Uterus (tissue), 4 donors: ENCODE measurements around the gene LRCH4. TPM values are rescaled to one million over a fixed set of nuclear protein-coding genes. Genes with fewer than 3 reads are reported as not detected.

Experiments
- DNase-seq, 2 donors: peaks; one replicate each; pipeline ENCODE4 v3.0.0-alpha.2; 2019 to 2020
- H3K27ac ChIP-seq, 2 donors: fragments of 200-600 bp; sonication (generic); 1 replicate in 1 of 2; 2 replicates in 1 of 2; pipeline ENCODE4 v1.5.1; 2016 to 2018
- H3K27me3 ChIP-seq, 2 donors: fragments of 200-600 bp; sonication (generic); one replicate each; pipeline ENCODE4 v1.5.1; 2018 to 2019; ENCODE audit warnings: control low read depth in 1 of 2
- H3K36me3 ChIP-seq, 2 donors: fragments of 200-600 bp; sonication (generic); one replicate each; pipeline ENCODE4 v1.5.1; 2019; ENCODE audit warnings: control low read depth in 1 of 2
- H3K4me1 ChIP-seq, 2 donors: fragments of 200-600 bp; sonication (generic); one replicate each; pipeline ENCODE4 v1.5.1; 2018 to 2019; ENCODE audit warnings: control low read depth in 1 of 2
- H3K4me3 ChIP-seq, 2 donors: fragments of 200-600 bp; sonication (generic); 1 replicate in 1 of 2; 2 replicates in 1 of 2; pipeline ENCODE4 v1.5.1; 2018 to 2019; ENCODE audit warnings: mild to moderate bottlenecking in 1 of 2
- H3K9me3 ChIP-seq, 2 donors: fragments of 200-600 bp; sonication (generic); one replicate each; pipeline ENCODE4 v1.5.1; 2019; ENCODE audit warnings: control low read depth in 1 of 2
- POLR2A ChIP-seq, 2 donors: fragments of 450-650 bp; IDR thresholded peaks; one replicate each; pipeline ENCODE4 v1.6.1; 2016; ENCODE audit warnings: antibody characterized with exemption in 2 of 2, mild to moderate bottlenecking in 1 of 2, moderate library complexity in 1 of 2
- intact Hi-C: fragments of 100-400 bp; cut with DNase I; formaldehyde crosslinking; loops from one replicate; pipeline ENCODE4 v1.15.1; 2023; ENCODE audit warnings: low total_unique reads
- total RNA-seq, 4 donors: library from RNA; depleted of rRNA in 3 of 4; stranded (reverse); fragments of >200 nt in 3 of 4; gene quantifications; one replicate each; pipeline versions ENCODE4 v1.1.0 to v1.2.4, GENCODE V29; 2014 to 2023
- TF ChIP-seq, protein P1 (sequence below), 4 experiments: fragments of 200-600 bp in 2 of 4; fragments of 450-650 bp in 2 of 4; sonication (generic) in 2 of 4; IDR thresholded peaks; one replicate each; pipeline ENCODE4 v1.5.1; 2016 to 2019; ENCODE audit warnings: antibody characterized with exemption in 4 of 4, mild to moderate bottlenecking in 2 of 4, moderate library complexity in 1 of 4
- donor health status: DM: yes; HTN: yes; CAD: no.

LRCH4 gene
- total RNA-seq, 4 donors from 2014 or later: 11.5 to 179 (median 56.8) TPM

DNA sequence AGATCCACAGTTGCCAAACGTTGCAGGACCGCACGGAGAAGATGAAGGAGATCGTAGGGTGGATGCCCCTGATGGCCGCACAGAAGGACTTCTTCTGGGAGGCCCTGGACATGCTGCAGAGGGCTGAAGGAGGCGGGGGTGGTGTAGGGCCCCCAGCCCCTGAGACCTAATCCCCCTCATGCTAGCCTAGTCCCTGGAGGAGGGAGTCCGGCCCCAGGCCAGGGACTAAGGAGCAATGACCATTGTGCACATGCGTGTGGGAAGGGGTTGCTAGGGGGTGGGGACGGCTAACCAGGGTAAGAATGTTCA is 14.8 kb upstream of the LRCH4 start:
- TF ChIP-seq, protein P1, sequence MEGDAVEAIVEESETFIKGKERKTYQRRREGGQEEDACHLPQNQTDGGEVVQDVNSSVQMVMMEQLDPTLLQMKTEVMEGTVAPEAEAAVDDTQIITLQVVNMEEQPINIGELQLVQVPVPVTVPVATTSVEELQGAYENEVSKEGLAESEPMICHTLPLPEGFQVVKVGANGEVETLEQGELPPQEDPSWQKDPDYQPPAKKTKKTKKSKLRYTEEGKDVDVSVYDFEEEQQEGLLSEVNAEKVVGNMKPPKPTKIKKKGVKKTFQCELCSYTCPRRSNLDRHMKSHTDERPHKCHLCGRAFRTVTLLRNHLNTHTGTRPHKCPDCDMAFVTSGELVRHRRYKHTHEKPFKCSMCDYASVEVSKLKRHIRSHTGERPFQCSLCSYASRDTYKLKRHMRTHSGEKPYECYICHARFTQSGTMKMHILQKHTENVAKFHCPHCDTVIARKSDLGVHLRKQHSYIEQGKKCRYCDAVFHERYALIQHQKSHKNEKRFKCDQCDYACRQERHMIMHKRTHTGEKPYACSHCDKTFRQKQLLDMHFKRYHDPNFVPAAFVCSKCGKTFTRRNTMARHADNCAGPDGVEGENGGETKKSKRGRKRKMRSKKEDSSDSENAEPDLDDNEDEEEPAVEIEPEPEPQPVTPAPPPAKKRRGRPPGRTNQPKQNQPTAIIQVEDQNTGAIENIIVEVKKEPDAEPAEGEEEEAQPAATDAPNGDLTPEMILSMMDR (IDR thresholded peaks at IDR 0.05): no peak
- TF ChIP-seq POLR2A (IDR thresholded peaks at IDR 0.05): no peak
- no peak overlapping the region for H3K27ac ChIP-seq
- DNase-seq: no peak
- H3K9me3 ChIP-seq: no peaks in the 10 kb centered on the region
- peaks cover 0 to 11% of the 10 kb centered on the region in 2 donors for H3K4me1 ChIP-seq
- H3K27me3 ChIP-seq: no peaks in the 10 kb centered on the region
- H3K36me3 ChIP-seq: no peaks in the 10 kb centered on the region
- intact Hi-C loops: no loop called here
- no peak overlapping the region for H3K4me3 ChIP-seq

DNA sequence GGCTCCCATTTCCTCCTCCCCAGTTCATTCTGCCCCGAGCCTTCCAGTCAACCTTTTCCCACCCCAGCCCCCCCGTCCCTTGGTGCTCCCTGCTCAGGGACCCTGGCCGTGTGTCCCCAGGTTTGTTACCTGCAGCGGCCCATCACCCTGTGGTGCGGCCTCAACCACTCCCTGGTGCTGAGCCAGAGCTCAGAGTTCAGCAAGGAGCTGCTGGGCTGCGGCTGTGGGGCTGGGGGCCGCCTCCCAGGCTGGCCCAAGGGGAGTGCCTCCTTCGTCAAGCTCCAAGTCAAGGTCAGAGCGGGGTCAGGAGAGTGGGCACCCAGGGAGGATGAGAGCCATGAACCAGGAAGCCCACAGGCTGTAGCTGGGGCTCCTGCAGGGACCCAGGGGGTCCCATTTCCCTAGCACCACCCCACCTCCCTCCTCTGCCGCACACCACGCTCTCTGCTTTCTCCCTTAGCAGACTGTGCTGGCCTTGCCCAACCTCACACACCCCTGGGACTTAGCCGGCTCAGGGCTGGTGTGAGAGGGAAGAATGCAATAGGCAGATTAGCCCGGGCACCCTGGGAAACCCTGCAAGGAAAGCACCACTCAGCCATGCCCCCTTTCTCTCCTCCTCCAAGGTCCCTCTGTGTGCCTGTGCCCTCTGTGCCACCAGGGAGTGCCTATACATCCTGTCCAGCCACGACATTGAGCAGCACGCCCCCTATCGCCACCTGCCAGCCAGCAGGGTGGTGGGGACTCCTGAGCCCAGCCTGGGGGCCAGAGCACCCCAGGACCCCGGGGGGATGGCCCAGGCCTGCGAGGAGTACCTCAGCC is 14.2 kb upstream of the LRCH4 start:
- Histone ChIP-seq H3K4me3 (no peak overlapping the region), H3K27me3 (no peaks in the 10 kb centered on the region), H3K4me1 (peaks cover 0 to 11% of the 10 kb centered on the region in 2 donors), H3K9me3 (no peaks in the 10 kb centered on the region), H3K27ac (no peak overlapping the region), H3K36me3 (no peaks in the 10 kb centered on the region)
- no peak for DNase-seq
- intact Hi-C loops: no loop called here
- no peak for TF ChIP-seq POLR2A (IDR thresholded peaks at IDR 0.05)
- TF ChIP-seq, protein P1 (IDR thresholded peaks at IDR 0.05): no peak

DNA sequence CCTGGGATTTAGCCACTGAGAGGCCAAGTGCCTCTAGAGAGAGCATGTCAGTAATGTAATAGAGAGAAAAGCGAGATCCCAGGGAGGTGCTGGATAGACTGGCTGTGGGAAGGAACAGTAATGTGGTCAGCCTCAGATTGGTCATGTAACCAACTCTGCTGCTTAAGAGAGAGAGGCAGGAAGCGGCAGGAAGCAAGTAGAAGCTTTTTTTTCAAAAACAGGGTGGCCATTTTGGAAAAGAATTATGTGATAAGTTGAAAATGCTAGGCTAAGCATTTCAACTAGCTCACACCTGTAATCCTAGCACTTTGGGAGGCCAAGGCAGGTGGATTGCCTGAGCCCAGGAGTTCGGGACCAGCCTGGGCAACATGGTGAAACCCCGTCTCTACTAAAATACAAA is 12.5 kb upstream of the LRCH4 start:
- peaks cover 0 to 6% of the 10 kb centered on the region in 2 donors for H3K4me1 ChIP-seq
- H3K36me3 ChIP-seq: no peaks in the 10 kb centered on the region
- intact Hi-C loops: no loop called here
- no peak overlapping the region for H3K4me3 ChIP-seq
- DNase-seq: no peak
- no peaks in the 10 kb centered on the region for H3K9me3 ChIP-seq
- H3K27me3 ChIP-seq: no peaks in the 10 kb centered on the region
- TF ChIP-seq POLR2A (IDR thresholded peaks at IDR 0.05): no peak
- TF ChIP-seq, protein P1 (IDR thresholded peaks at IDR 0.05): no peak
- no peak overlapping the region for H3K27ac ChIP-seq

DNA sequence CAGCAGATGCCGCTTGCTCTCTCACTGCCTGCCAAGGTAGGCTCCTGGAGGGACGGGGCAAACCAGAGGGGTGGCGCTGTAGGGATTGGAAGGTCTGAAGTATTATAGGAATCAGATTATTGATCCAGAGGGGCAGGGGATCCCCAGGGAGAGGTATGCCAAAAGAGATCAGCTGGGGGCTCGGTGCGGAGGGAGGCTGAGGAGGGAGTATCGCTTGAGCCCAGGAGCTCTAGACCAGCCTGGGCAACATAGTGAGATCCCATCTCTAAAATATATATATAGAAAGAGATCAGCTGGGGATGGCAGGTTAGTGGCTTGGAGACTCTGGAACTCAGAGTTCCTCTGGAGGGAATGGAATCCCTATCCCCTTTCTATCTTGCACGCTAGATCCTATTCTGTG is 9.3 kb upstream of the LRCH4 start:
- no peak for DNase-seq
- no peaks in the 10 kb centered on the region for H3K27me3 ChIP-seq
- no peaks in the 10 kb centered on the region for H3K36me3 ChIP-seq
- H3K27ac ChIP-seq: no peak overlapping the region
- H3K4me1 ChIP-seq: no peaks in the 10 kb centered on the region
- no peaks in the 10 kb centered on the region for H3K9me3 ChIP-seq
- TF ChIP-seq POLR2A (IDR thresholded peaks at IDR 0.05): no peak
- TF ChIP-seq, protein P1 (IDR thresholded peaks at IDR 0.05): no peak
- intact Hi-C loops: no loop called here
- H3K4me3 ChIP-seq: no peak overlapping the region

DNA sequence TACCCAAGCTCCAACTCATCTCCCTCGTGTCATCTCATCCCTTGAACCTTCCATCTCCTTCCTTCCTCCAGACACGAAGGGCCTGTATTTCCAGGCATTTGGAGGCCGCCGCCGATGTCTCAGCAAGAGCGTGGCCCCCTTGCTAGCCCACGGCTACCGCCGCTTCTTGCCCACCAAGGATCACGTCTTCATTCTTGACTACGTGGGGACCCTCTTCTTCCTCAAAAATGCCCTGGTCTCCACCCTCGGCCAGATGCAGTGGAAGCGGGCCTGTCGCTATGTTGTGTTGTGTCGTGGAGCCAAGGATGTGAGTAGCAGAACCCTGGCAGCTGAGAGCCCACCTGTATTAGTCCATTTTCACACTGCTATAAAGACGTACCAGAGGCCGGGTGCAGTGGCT is 5.7 kb upstream of the LRCH4 start:
- TF ChIP-seq POLR2A (IDR thresholded peaks at IDR 0.05): no peak
- TF ChIP-seq, protein P1 (IDR thresholded peaks at IDR 0.05): no peak
- no peaks in the 10 kb centered on the region for H3K27me3 ChIP-seq
- no peak for DNase-seq
- intact Hi-C loops: no loop called here
- no peaks in the 10 kb centered on the region for H3K36me3 ChIP-seq
- no peaks in the 10 kb centered on the region for H3K9me3 ChIP-seq
- no peak overlapping the region for H3K4me3 ChIP-seq
- no peak overlapping the region for H3K27ac ChIP-seq
- H3K4me1 ChIP-seq: no peaks in the 10 kb centered on the region
